SIG-M5 treated with dmso at 0.1 percent for 504 hours (cell line): Measurements from ENCODE around the gene NTRK1.

Source experiments
- DNase-seq: peaks from one replicate; lab custom pipeline; 2025; ENCODE audit not compliant: unreplicated experiment; lab: John Stamatoyannopoulos, UW

NTRK1 gene

GRCh38 chr1:156836892-156837291, 23.8 kb upstream of the NTRK1 start:
- DNase-seq = no peak

- DNase-seq = peak; percentile 37
Observed at GRCh38 chr1:156838972-156839371, 21.7 kb upstream of the NTRK1 start.

DNA sequence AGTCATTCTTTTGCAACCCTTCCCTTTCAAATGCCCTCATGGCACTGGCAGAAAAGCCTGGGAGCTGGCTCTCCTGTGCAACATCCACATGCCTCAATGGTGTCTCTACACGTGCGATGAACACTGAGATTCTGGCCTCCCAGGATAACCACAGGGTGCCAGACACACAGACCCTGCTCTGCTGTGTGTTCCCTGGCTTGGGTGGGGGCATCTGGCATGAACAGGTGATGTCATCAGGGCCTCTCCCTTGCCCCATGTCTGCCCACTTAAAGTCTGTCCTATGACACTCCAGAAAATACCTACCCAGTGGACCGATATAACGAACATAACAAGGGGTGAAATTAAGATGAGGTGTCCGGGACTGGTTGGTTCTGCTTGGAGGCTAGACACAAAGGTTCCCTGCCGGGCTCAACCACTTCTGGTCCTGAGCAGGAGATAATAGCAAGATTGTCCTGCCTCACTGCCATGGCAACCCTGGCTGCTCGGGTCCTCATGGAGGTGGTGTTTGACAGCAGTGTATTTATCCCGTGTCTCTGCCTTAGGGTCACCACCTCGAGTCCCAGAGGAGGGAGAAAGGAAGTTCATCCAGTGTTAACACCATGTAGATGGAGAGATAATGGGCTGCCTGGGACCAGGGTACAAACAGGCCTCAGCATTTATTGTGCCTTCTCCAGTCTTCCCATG, 21.1 kb upstream of the NTRK1 start:
- no peak for DNase-seq

DNA sequence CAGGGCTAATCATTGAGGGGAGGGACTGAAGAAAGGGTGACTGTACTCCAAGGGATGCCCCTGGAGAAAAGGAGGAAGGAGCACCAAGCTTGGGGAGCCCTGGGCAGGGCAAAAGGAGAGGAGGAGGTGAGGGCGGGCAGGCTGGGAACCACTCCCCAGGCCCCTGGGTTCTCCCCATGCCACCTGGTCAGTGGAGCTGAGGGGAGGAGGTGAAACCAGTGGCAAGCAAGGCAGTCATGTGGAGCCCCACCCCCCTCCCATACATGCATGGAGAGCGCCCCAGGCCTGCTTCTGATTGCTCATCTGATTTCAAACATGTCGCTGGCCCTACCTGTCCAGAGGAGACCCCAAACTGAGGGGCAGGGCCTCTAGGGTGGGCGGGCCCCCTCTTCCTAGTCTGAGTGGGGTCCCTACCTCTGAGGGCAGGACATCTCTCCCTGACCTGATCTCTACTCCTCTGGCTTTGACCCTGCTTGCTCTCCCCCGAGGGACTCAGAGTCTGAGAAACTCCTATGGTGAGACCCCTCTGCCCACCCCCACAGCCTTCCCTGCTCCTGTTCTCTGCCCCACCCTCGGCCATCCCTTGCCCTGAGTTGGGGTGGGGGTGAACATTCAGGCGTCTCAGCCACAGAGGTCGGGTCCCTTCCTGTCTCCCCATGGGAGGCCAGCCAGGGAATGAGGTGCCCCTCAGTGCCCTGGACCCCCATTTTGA, 20.3 kb upstream of the NTRK1 start:
- DNase-seq = no peak

GRCh38 chr1:156840898-156841279, 19.8 kb upstream of the NTRK1 start:
- DNase-seq = no peak

- no peak for DNase-seq
Observed at GRCh38 chr1:156841295-156841855, 19.3 kb upstream of the NTRK1 start.

DNA sequence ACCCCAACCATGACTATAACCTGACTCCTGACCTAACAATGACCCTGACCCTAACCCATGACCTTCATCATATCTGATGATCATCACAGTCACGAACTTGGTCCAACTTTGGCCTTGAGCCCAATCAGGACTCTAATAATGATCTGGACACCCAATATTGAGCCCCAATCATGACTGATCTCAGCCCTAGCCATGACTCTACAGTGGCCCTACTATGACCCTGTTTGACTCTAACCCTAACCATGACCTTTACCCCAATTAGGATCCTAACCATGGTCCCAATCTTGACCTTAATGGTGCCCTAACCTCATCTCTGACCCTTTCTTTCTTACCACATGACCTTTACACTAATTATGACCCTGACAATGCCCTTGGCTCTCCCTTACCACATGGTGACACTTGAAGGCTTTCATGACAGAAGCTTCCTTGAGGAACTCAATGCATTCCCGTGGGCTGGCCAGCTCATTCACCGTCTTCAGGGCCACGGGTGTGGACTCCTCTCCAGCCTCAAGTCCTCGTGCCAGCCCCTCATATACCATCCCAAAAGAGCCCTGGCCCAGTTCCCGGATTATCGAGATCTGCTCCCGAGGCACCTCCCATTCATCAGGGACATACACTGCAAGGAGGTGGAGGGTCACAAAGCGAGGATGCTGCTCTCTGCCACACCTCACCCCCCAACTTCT, 17.9 kb upstream of the NTRK1 start:
- no peak for DNase-seq

- DNase-seq = no peak
Observed at GRCh38 chr1:156844102-156844501, 16.6 kb upstream of the NTRK1 start.

- no peak for DNase-seq
Observed at GRCh38 chr1:156844638-156845037, 16.0 kb upstream of the NTRK1 start.

DNA sequence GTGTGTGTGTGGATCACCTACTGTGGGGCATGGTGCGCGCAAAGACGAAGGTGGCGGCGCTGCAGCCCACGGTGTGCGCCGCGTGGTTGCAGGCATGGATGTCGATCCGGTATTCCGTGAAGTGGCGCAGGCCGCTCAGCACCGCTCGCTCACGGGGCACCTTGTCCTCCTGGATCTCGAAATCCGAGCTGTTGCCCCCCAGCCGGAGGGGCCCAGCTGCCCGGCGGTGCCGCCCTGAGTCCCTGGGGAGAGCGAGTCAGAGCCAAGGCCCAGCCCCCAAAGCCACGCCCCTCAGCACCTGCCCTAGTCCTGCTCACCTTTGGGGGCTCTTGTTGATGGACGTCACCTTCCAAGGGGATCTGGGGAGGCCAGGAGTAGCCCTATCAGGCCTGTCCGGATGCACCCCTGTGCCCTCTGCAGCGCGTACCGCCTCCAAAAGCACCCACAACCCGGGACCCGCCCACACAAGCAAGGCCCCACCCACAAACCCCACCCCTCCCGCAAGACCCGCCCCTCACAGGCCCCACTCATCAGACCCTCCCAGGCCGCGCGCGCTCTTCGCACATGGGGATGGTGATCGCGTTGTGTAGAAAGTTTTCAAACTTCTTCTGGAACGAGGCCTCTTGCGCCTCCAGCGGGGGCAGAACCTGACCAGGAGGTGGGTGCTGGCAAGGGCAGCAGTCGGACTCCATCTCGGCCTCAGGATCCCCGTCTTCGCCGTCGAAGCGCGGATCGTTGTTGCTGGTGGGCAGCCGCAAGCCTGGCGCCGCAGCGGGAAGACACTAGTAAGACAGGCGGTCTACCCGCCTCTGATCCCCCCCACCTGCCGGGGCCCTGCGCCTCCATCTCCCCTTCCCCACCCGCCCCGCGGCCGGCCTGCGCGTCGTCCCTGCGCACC, 15.4 kb upstream of the NTRK1 start:
- no peak for DNase-seq

GRCh38 chr1:156845953-156846545, 14.6 kb upstream of the NTRK1 start:
- DNase-seq = no peak

DNA sequence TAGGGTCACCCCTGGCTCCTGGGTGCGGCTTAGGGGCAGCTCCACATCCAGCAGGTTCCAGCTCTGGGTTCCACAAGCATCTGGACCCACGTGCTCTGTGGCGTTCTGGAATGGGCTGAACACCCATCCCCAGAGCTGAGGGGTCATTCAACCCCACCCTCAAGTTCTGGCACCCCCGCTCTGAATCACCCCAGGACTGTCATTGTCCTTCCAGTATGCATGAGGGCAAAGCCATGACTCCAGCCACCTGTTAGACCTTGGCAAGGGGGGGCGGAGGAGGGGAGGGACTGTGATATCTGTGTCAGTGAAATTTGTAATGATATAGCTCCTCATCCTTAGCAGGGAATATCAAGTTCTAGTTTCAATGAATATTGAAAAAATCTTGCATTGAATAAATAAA, 14.0 kb upstream of the NTRK1 start:
- DNase-seq = no peak

DNA sequence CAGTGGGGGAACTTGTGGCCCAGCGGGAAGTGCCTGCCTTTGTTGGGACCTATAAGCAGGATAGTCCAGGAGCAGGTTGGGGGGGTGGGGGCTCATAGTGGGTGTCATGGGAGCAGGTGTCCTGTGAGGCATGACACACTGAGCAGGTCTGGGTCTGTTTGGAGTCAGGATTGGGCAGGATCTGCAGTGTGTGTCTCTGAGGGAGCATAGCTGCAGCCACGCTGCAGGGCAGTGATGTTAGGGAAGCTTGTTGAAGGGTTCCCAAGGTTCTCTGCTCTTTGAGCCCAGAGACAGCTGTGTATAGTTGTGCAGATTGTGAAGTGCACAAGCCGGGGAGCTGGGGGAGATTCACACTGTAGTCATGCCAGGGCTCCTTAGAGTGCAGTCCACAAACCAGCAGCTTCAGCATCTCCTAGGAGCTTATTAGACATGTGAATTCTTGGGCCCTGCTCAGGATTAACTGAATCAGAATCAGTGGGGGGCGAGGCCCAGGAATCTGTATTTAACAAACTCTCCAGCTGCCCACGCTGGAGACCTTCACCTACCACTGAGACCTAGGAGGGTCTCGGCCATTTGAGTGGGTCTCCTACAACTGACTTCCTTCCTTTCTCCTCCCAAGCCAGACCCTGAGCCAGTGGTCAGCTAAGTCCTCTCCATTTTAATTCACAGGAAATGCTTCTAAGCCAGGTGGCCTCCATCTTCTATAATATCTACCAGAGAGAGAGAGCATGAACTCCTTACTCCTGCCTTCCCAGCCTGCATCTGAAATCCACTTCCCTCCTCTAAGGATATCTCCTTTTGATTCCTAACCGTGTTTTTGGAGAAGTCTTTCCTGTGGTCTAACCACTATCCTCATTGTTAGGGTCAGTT, 12.8 kb upstream of the NTRK1 start:
- DNase-seq = no peak

- no peak for DNase-seq
Observed at GRCh38 chr1:156848461-156849150, 12.1 kb upstream of the NTRK1 start.

GRCh38 chr1:156849151-156849496, 11.5 kb upstream of the NTRK1 start:
- no peak for DNase-seq

DNA sequence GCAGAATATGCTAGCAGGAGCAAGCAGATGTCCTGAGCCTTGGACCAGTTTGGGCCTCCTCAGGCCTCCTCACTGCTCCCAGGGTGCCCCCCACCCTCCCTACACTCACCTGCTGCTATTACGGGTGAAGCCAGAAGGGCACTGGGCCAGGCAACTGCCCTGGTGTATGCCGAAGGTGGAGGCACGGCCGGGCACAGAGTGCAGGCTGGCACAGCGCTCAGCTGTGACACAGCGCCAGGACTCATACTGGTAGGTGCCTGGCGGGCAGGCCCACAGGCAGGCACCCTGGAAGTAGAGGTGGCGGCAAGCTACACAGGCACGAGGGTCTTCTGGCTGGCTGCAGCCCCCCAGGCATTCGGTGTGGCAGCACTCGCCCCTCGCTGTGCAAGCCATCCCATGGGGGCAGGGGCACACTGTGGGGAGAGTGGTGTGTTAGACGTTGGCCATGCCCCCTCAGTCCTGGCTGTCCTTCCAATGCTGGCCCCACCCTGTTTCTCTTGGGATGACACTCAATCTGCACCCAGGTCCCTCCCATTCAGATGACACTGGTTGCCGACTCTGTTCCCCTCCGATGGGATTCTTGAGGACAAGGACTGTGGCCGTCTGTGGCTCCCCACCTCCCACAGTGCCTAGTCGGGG, 8.8 kb upstream of the NTRK1 start:
- DNase-seq = no peak

DNA sequence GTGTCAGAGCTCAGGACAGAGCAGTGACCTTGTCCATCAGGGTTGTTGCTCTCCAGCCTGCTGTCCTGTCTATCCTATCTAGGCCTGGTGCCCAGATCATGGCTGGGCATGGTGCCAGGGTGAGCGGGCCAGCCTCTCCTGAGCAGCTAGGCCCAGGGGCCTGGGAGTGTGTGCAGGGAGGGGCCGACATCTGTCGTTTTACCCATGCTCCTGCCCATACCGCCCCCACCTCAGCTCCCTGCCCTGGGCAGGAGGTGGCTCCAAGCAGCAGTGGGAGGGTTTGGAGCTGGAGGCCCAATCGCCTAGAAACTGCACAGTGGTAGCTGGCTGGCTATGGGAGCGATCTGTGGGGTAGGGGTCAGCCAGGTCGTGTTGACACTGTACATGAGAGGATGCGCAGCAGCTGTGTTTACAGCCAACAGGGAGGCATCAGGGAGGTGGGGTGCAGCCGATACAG, 8.2 kb upstream of the NTRK1 start:
- DNase-seq = no peak

DNA sequence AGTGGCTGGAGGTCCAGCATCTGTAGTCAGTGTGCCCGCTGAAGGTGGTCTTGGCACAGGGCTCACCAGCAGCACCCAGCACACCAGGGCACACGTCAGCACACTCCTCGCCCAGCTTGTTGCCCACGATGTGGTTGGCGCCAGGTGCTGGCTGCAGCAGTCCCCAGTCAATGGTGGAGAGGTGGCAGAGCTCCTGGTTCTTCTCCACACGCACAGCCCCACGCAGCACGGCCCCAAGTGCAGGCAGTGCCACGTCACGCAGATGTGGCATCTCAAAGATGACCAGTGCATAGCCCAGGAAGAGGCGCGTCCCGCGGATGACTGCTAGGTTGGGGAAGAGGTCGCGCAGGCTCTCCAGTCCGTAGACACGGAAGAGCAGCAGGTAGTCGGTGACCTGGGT, 6.9 kb upstream of the NTRK1 start:
- DNase-seq = no peak

DNA sequence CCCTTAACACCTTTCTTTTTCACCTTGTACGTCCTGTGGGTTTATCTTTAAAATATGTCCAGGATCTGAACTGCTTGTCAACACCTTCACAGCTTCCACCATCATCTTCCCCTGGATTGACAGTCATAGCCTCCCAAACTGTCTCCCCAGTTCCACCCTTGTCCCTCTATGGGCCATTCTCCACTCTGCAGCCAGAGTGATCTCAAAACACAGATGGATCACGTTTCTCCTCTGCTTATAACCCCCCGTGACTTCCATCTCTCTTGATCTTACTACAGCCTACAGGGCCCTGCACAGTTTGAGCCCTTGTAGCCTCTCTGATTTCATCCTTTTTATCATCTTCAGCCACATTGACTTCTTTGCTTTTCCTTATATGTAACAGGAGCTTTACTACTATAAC, 6.0 kb upstream of the NTRK1 start:
- DNase-seq = no peak
